ENCODE measurements around the gene ZMYND11.
"Not testable (repeated sequence)": the region's sequence is repeated elsewhere in the genome, so short reads cannot be mapped to it uniquely, and the experiment has no call there.

ZMYND11 gene

GRCh38 chr10:134247-135131 lies 766 bp upstream of the ZMYND11 start:
- DNase-seq = peak; percentile 72

- DNase-seq = peak; percentile 81
Measured at GRCh38 chr10:135601-136464, 578 bp downstream of the ZMYND11 start.

GRCh38 chr10:136465-136762 lies 1.2 kb downstream of the ZMYND11 start:
- no peak for DNase-seq

GRCh38 chr10:137031-137430 lies 1.8 kb downstream of the ZMYND11 start:
- DNase-seq = peak; percentile 58

GRCh38 chr10:137606-138005 lies 2.4 kb downstream of the ZMYND11 start:
- DNase-seq = no peak

- DNase-seq = no peak
Measured at GRCh38 chr10:142371-142770, 7.1 kb downstream of the ZMYND11 start.

GRCh38 chr10:152915-153314 lies 17.7 kb downstream of the ZMYND11 start:
- no peak for DNase-seq

GRCh38 chr10:154348-154747 lies 19.1 kb downstream of the ZMYND11 start:
- no peak for DNase-seq

- no peak for DNase-seq
Measured at GRCh38 chr10:167383-167782, 32.1 kb downstream of the ZMYND11 start.

GRCh38 chr10:173741-174140 lies 38.5 kb downstream of the ZMYND11 start:
- DNase-seq = no peak

- no peak for DNase-seq
Measured at GRCh38 chr10:176677-177076, 41.4 kb downstream of the ZMYND11 start.

- DNase-seq = no peak
Measured at GRCh38 chr10:178208-178607, 43.0 kb downstream of the ZMYND11 start.

GRCh38 chr10:178723-179122 lies 43.5 kb downstream of the ZMYND11 start:
- DNase-seq = no peak

- DNase-seq = no peak
Measured at GRCh38 chr10:182441-183201, 47.4 kb downstream of the ZMYND11 start.

GRCh38 chr10:184174-184573 lies 48.9 kb downstream of the ZMYND11 start:
- DNase-seq = no peak

- DNase-seq = no peak
Measured at GRCh38 chr10:184911-185310, 49.7 kb downstream of the ZMYND11 start.

- DNase-seq = not testable (repeated sequence)
Measured at GRCh38 chr10:185571-185970, 50.3 kb downstream of the ZMYND11 start.

- DNase-seq = no peak
Measured at GRCh38 chr10:186911-187310, 51.7 kb downstream of the ZMYND11 start.

- DNase-seq = no peak
Measured at GRCh38 chr10:188546-188945, 53.3 kb downstream of the ZMYND11 start.

GRCh38 chr10:190216-190615 lies 55.0 kb downstream of the ZMYND11 start:
- DNase-seq = no peak

- no peak for DNase-seq
Measured at GRCh38 chr10:191703-192518, 56.7 kb downstream of the ZMYND11 start.

GRCh38 chr10:194281-194680 lies 59.0 kb downstream of the ZMYND11 start:
- DNase-seq = no peak
